CD4-positive, alpha-beta T cell treated with Interleukin-15 for 1 hour (primary cell): Measurements from ENCODE around the gene CPNE5.

Experiments
- DNase-seq: peaks from one replicate; pipeline ENCODE4 v3.0.0-alpha.2; 2020

The CPNE5 gene

DNA sequence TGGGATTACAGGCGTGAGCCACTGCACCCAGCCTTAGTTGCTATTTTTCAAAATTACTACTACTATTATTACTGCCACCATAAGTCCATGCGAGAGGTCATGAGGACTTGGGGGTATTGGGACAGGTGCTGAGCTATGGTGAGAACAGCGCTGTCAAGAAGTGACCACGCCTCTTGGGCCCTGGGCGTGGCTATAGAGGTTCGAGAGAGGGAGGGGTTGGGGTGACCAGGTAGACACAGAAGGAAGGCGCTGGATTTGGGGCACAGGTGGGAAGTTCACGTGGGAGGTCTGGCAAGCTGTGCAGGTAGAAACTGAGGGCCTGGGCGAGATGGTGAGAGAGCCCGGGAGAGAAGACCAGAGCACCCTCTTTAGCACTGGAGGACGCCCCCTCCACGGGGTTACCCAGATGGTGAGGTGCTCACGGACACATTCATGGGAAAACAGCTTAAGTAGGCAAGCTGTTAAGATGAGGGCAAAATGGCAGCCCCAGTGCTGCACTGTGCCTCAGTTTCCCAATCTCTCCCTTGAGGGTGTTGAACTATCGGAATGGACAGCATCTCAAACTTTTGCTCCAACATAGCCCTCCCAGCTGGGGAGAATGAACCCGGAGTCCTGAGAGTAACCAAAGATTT, 80.6 kb downstream of the CPNE5 start:
- DNase-seq: no peak

DNA sequence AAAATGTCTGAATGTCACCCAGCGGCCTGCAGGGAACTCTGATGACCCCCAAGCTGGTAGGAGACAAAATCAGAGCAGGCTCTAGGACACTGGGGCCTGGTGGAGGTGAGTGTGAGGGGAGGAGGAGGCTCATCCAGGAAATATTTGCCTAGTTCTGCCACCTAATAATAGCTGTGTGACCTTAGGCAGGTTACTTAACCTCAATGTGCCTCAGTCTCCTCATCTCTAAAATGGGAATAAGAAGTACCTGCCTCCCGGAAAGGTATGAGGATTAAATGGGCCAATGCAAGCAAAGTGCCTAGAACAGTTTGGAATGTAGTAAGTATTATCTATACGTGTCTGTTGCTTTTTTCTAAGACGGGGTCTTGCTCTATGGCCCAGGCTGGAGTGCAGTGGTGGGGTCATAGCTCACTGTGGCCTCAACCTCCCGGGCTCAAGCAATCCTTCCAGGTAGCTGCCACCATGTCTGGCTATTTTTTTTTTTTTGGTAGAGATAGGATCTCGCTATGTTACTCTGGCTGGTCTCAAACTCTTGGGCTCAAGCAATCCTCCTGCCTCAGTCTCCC, 81.2 kb downstream of the CPNE5 start:
- no peak for DNase-seq

DNA sequence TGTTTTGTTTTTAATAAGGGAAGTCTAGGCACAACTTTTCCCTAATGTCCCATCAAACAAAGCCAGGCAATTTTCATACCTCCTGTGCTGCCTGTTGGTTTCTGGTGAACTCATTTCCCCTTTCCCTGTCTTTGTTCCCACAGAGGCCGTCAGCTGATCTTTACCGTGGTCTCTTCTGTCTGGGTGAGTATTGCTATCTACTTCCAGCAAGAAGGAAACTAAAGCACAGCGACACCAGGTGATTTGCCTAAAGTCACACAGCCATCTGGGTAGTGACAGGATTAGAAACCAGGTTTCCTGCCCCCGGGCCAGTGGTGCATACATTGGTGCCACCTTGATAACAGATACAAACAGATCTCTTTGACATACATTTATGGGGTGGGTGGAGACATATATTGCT, 82.0 kb downstream of the CPNE5 start:
- DNase-seq: peak; percentile 64

DNA sequence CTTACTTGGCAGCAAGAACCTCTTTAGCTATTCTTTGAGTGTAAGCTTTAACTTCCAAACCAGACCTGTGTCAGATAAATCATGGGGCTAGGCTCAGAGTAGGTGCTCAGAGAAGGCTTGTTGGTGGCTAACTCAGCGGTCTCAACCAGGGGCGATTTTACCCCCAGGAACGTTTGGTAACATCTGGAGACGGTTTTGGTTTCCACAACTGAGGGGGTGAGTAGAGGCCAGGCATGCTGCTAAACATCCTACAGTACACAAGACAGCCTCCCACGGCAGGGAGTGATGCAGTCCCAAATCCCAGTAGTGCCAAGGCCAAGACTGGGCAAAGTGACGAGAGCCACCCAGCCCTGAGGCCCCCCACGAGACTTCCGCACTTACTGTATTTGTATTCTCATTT, 82.5 kb downstream of the CPNE5 start:
- no peak for DNase-seq

DNA sequence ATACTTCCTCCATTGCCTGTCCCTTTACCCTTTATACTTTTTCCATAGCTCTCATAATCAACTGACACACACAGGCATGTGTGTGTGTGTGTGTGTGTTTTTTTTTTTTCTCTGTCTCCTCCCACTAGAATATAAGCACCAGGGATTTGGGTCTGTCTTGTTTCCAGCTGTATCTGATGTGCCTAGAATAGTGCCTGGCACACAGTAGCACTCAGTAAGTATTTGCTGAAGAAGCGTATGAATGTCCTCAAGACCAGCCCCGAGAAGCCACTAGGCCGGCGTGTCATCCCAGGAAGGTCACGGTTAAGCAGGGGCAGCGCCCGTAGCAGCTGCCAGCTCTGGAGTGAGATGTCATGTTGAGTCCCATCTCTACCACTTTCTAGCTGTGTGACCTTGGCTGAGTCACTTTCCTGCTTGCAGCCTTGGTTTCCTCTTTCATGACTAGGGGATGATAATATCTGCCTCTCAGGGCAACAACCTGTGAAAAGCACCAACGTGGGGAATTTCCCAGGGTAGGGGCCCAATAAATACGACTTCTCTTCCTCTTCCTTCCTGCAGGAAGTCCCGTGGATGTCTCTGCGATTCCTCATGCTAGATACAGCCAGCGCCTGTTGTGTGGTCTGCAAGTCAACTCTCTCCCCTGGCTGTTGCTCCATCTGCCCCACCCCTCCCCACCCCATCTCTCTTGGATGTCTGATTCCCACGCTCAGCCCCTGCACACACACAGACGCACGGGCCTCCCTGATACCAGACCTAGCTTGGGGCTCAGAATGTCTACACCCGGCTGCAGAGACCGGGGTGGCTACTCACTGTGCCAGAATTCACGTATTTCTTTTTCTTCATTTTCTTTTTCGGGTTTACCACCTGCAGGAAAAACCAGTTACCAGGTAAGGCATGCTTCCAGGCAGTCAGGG, 83.6 kb downstream of the CPNE5 start:
- DNase-seq: peak; percentile 88

DNA sequence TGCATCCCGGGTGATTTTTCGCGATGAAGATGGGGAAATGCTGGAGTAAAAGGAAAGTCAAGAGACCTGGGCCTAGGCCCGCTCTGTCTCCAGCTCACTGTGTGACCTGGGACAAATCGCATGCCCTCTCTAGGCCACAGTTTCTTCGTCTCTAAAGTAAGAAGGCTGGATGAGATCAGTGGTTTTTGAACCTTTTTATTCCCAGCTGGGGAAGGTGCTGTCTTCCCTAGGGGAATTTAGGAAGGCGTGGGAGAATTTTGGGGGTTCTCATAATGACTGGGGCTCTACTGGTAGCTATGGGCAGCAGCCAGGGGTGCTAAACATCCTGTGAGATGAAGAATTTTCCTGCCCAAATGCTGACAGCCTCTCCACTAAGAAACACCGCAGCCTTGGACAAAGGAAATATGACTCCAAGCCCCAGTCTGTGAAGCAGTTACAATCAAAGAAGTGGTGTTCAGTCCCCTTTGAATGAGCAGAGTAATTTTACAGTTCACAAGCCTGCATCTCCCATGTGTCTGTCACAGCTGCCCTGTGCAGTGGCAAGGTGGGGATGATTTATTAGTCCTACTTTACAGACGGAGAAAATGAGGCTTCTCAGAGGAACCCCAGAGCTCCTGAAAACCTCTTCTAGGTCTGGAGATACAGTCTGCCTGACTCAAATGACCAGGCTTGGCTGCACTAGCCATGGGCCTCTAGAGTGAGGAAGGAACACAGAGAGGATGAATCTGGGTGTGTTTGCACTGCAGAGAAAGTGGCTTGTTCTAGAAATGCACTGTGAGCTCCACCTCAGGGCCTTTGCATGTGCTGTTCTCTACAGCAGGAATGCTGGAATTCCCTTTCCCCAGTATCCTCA, 84.4 kb downstream of the CPNE5 start:
- DNase-seq: no peak

DNA sequence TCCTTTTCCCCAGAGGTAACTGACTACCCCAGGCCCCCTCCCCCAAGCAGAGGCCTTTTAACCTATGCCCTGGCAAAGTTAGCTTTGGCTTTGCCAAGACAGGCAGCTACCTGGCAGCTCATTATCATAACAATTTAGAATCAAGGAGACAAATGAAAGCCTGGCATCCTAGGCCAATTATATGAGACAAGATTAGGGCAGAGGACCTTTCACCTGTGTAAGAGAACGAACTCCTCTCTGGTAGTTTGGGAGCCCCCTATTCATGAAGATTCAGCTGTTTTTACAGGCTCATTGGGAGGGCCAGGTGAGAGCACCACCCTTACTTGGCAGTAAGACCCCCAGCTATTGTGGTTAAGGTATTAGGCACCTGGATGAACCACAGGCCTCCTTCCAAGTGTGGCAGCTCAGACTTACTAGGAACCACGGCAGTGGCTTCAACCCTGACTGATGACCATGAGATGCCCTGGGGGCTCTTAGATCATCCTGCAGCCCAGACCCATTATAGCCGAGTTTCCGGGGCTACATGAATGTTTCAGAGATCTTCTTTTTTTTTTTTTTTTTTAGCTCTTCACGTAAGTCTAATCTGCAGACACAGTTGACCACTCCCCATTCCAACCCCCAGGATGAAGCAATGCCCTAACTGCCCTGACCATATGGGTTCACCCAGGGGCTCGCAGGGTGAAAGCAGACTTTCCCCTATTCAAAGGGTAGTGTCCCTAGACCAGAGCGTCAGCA, 85.4 kb downstream of the CPNE5 start:
- no peak for DNase-seq

DNA sequence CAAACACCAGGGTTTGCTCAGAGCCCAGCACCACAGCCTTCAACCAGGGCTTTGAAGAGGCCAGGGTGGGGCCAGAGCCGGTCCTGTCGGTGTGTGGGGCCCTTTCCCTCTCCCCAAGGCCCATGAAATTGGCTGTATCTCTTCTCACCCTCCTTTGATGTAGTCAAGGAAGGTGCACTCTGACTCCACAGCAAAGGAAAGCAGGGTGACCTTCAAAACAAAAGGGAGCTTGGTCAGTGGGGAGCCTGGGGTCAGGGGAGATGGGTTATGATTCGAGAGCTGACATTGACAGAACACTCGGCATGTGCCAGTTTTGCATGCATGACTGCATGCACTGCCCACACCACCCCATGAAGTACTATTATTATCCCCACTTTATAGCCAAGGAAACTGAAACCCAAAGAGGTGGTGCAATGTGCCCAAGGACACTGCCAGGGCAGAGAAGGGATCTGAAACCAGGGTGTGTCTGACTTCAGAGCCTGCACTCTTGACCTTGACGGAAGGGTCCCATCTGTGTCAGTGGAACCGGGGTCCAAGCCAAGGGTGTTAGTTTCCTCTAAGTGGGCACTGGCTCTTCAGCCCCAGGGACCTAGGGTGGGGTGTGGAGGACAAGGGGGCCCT, 86.2 kb downstream of the CPNE5 start:
- peak; percentile 73 for DNase-seq

DNA sequence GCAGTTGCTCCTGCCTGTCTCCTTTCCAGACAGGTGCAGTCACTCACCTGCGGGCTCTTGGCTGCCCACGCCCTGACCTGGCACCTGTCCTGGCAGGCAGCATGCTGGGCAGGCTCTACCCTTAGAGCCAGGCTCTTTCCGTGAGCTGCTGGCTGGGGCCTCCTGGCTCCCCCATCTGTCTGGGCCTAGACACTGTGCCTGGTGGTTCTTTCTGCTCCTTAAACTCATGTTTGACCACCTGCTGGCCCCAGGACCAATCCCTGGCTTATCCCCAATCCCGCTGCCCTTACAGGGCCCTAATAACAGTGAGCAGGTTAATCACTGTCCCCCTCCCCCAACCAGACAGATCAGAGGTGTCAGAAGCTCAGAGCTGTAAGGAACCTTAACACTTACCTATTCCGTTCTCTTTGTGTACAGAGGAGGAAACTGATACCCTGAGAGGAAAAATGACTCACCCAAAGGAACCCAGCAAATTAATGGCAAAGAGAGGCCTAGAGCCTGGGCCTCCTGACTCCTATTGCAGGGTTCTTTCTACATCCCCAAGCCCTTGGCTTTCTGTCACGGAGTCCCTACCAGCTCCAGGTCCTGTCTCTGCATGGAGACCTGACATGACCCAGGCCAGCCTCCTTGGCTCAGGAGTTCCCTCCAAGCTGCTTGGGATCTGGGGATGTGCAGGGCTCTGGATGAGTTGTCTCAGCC, 86.9 kb downstream of the CPNE5 start:
- no peak for DNase-seq

DNA sequence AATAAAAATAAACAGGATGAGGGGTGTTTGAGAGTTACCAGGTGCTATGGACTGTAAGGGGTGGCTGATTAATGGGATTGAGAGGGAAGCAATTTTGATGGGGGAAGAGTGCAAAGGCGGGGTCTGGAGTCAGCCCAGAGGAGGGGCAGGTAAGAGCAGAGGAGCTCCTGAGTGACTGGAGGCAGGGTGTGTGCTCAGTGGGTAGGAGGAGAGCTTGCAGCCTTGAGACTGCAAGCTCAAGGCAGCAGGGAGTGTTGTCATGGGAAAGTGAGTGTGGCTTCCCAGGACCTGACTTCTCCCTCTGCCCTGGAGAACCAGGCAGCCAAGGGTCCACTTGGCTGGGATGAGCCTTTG, 87.4 kb downstream of the CPNE5 start:
- DNase-seq: no peak

DNA sequence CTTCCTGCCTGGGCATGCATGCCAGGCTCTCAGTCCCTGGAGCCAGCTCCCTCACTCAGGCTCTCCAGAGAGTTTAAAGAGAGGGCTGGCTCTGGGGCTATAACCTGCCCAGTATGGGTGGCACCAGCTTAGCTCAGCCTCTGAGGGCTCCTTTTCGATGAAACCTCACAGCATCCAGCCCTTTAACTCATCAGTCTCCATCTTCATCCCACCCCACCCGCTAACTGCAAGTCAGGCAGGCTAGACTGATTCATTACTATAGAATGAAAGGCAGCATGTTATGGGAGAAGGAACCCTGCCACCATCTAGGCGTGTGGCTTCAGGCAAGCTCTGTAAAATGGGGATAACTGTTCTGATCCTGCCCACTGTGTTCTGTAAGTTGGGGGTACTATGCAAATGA, 88.2 kb downstream of the CPNE5 start:
- DNase-seq: no peak

DNA sequence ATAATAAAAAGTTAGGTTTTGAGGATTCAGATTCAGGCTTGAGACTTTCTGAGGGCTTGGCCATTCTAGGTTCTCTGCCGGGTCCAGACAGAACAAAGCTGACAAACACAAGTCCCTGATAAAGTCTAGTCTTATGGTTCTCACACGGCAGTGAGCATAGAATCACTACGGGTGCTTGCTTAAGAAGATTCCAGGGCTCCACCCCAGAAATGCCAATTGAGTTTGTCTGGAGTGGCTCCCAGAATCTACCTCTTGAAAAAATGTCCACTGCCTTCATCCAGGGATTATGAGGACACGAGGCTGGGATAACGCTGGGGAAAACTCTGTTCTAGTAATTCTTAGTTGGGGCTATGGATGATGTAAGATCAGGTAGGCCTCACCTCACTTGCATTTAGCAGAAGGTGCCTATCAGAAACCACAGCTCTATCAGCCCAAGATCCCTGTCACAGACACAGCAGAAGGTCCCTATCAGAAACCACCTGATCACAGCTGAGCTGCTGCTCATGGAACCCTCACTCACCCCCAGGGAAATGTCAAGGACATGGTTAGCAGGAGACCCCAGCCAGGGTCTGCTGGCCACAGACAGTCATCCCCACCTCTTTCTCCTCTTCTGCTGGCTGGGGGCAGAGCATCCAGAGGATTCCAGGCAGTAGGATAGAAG, 89.3 kb downstream of the CPNE5 start:
- no peak for DNase-seq

DNA sequence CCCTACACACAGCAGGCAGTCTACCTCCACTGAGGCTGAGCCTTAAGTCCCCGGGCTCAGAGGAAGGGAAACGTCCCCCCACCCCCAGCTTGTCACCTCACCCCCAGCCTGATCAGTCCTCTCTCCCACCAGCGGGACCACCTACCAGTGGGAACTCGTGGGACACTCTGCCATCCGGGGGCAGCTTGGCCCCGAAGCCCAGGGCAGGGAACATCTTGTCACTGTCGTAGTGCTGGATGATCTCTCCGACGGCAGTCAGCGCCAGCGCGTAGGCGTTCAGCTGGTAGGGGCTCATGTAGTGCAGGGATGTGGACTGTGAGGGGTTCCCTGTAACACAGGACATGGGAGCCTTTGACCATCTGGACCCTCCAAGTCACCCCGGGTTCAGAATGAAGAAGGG, 93.0 kb downstream of the CPNE5 start:
- DNase-seq: no peak

DNA sequence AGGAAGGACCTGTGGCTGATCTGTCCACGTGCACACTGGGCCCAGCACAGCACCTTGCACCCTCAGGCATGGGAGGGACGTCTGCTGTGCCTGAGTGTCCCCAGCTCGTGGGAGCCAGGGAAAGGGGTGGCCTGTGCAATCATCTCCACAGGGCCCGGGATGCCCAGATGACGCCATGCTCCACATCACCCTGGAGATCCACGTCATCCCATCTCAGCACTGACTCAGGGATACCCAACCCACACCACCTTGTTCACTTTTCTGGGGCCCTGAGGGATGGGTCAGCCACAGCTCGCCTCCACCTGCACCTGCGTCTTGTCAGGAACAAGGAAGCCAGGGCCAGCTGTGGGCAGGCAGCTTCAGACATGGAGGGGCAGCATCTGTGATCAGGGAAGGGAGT, 93.4 kb downstream of the CPNE5 start:
- DNase-seq: no peak

DNA sequence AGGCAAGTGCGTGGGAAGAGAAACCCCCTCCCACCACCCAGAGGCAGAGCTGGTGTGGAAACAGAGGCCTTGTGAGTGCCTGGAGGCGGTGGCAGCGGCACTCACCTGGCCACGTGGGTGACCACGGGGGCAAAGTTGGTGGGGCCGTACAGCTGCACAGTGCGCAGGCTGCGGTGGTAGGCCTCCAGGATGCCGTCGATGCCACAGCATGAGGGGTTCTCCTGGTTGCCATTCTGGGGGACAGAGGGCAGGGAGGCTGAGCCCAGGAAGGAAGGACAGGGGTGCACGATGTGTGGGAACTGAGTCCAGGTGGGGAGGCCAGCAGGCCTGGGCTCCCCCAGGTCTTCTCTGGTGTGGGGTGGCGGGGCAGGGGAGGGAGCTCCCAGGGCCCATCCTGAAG, 94.0 kb downstream of the CPNE5 start:
- no peak for DNase-seq

DNA sequence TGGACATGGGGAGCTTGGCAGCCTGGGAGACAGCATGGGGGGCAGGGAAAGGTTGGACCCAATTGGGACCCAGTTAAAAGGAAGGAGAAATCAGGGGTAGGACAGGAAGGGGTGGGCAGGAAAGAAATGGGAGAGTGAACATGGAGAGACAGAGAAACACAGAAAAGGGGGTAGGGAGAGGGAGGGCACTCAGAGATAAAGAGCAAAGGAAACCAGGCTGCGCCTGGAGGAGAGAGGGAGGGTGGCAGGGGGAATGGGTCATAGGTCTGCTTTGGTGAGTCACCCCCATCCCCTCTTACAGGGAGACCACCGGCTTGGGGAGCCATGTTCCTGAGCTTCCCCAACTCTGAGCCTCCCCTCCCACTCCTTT, 95.0 kb downstream of the CPNE5 start:
- no peak for DNase-seq

DNA sequence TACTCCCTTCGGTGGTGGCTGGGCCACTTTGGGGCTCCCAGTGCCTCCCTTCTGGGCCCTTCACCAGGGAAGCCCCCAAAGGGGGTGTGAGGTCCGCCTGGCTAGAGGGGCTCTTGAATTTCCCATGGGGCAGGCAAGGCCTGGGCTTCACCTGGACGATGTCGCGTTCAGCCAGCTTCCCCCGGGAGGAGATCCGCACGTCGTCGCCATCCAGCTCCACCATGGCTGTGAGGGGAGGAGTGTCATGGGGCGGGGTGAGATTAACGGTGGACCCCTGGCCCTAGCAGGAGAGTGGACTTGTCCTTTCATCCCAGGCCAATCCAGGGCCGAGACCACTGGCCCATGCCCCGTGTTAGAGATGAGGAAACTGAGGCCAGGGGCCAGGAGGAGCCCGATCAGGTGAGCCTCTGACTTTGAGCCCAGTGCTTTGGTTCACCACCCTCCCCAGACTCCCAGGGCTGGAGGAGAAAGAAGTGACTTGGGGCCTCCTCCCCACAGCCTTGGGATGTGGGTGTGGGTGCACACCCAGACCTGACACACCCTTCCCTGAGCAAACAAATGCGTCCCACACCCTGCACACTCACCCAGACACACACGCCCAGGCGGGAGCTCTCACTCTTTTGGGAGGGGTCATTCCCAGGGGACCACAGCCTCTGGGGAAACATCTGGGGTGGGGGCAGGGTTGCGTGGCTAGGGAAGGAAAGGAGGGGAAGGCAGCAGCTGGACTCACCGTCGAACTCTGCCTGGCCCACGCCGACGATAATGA, 95.5 kb downstream of the CPNE5 start:
- DNase-seq: peak; percentile 33

DNA sequence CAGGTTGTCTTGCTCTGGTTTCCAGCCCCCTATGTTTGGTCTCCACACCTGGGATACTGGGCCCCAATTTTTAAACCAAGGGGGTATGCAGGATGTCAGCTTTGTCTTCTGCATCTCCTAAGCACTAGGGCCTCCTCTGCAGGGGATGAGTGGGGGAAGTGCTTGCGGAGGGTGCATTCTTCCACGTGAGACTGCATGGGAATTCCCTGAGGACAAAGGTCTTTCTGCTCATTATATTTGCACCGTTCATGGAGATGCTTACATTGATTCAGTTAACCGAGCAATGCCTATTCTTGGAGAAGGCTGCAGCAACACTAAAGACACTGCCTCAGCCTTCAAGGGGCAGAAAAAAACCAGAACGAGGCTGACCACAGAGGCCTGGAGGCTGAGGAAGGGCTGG, 96.2 kb downstream of the CPNE5 start:
- DNase-seq: no peak

DNA sequence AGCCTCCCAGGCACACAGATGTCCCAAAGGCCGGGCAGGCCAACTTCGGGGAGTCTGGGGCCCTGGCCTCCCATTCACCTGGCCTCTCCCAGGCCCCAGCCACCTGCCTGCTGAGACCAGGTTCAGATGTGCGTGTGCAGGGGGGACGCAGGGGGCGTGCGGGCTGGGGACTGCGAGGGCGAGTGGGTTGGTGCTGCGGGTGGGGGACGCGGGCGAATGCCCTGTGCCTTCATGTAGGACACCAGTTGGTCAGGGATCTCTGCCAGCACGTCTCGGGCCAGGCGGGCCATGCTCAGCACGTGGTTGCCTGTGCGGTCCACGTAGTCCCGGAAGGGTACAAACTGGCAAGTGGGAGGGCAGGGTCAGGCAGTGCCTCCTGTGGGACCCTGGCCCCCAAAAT, 97.1 kb downstream of the CPNE5 start:
- DNase-seq: no peak

DNA sequence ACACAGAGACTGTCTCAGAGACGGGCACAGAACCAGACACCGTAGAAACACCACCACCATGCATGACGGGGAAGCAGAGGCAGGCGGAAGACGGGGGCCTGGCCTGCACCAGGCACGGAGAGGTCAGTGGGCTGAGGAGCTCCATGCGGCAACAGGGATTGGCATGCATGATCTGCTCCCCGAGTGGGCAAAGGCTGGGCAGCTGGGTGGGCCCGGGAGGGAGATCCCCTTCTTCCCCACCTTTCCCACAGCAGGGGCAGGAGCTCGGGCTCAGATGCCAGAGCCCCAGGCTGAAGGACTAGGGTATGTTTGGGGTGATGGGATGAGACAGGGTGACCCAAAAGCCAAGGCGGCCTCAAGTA, 98.4 kb downstream of the CPNE5 start:
- DNase-seq: no peak
